NOMO-1 treated with DMSO at 0.1 percent for 48 hours (cell line): ENCODE data around the gene HACD4.
"Not testable (repeated sequence)": the region's sequence is repeated elsewhere in the genome, so short reads cannot be mapped to it uniquely, and the experiment has no call there.

ENCODE experiments used
- DNase-seq: peaks from one replicate; lab custom pipeline; 2025; ENCODE audit not compliant: unreplicated experiment; lab: John Stamatoyannopoulos, UW

The HACD4 gene

DNA sequence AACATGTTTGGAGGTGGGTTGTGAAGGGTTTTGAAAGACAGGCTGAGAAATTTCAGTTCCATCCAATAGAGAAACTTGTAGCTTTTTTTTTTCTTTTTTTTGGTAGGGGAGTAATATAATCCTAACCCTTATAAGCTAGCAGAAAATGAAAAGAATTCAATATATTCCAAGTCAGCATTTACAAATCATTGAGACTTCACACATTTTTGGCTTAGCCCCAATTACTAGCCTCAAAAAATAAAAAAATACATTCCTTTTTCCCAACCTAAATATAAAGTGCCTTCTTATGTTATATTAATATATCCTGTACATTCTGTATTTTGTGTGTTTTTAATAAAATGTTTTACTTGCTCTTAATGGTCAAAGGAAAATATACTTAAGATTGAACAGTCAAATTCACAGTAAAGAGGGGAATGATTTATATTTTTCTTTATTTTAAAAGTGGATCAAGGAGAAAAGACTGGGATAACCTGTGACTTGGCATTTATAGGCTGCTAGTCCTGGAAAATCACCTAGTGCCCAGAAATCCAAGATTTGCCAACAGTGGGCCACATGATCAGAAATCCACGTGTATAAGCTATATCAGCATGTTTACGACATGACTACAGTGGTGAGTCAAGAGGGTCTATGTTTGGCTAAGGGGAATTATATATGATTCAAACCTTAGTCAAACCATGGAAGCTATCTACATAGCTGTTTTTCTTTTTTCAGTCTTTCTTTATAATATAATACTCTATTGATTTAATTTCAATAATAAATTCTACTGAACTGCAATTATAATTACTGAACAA, 14.5 kb downstream of the HACD4 start:
- no peak for DNase-seq

DNA sequence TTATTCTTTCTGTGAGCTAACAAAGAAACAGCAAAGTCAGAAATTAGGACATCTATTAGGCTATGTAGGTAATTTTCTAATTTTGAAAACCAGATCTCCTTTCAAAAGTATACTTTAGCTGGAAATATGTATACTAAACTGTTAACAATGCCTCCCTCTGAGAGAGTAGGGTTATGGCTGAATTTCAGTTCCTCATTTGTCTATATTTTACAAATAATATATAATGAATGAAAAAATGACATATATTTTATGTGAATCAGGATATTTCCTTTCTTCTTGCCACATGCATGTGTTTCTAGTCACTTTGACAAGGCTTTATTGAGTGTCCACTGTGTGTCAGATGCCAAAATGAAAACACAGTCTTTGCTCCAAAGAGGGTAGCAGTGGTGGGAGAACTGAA, 15.4 kb downstream of the HACD4 start:
- DNase-seq: no peak

DNA sequence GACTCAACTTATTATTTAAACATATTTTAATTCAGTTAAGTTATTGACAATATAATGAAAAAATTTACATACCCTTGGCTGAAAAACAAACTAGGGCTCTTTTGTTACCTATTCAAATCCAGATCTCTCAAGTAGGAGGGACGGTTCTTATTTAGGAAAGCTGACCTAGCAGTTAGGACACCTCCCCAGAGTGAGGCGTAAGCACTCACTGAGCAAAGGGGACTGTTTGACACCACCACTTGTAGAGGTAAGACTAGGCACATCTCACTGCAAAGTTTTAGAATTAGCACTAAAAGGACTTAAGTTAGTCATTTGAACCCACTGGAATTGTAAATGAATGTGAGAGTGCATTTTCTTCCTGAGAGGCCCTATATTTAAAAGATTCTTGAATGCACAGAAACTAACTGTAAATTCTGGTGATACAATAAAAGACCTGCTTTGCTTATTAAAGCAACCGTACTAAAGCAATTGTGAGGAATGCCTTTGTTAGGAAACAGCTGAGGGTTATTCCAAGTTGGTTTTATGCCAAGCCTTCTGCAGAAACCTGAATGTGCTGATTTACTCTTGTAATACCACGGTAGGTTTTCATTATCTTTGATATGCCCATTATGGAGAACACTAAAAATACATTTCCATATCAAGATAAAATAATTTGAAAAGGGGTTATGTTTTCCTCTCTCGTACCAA, 16.2 kb downstream of the HACD4 start:
- no peak for DNase-seq

DNA sequence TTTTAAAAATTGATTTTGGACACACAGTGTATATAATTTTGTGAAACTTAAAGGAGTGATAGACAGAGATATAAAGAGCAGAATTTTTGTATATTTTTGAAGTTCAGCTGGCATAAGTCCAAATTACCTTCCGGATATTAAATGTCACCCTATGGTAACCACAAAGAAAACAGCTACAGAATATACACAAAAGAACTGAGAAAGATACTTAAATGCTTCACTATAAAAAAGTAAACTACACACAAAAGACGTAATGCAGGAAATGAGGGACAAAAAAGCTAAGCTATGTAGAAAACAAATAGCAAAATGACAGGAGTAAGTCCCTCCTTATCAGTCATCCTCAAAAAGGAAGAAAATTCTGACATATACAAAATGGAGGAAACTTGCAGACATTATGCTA, 29.4 kb downstream of the HACD4 start:
- no peak for DNase-seq

DNA sequence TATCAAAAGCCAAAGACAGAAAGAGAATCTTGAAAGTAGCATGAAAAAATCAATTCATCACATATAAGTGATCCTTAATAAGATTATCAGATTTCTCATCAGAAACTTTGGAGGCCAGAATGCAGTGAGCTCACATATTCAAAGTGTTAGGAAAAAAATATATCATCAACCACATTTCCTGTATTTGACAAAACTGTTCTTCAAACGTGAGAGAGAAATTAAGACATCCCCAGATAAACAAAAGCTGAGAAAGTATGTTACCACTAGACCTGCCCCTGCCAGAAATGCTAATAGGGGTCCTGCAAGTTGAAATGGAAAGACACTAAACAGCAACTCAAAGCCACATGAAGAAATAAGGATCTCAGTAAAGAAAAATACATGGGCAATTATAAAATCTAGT, 29.9 kb downstream of the HACD4 start:
- DNase-seq: no peak

DNA sequence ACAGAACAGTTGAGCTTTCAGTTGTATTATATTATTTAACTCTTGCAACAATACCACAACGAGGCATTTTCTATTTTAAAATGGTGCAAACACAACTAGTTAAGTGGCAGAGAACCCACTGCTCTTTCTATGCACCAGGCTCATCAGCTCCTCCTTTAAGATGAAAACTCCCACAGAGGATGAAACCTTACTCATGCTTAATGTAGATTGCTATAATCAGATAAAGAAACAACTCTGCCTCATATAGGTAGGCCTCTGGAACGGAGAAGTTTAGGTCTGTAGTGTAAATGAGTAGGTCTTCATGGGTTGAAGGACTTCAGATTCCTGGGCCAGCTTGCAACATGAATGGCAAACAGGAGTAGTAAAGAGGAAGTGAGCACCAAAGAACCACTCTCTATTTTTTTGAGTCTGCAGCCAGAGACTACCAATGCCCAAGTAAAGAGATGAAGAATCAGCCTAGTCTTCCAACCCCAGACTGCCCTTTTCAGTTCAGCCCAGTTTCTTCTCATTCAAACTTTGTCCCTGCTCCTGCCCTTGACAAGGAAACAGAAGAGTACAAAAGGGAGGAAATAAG, 33.9 kb downstream of the HACD4 start:
- no peak for DNase-seq

DNA sequence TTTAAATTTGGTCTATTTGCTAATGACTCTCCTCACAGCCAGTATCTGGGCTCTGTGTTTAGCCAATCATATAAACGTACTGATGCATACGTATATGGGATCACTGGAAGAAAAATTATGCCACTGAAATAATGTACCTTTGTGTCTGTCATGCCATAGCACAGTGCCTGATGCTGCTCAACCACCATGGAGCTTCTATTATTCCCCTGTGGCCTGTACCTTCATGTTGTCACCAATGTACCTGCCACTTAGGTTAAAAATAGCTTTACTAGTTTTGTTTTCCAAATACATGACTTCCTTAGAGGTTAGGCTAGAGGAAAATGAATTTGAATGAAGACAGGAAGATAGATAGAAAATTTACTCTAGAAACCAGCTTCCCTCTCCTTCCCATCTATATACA, 34.6 kb downstream of the HACD4 start:
- no peak for DNase-seq

DNA sequence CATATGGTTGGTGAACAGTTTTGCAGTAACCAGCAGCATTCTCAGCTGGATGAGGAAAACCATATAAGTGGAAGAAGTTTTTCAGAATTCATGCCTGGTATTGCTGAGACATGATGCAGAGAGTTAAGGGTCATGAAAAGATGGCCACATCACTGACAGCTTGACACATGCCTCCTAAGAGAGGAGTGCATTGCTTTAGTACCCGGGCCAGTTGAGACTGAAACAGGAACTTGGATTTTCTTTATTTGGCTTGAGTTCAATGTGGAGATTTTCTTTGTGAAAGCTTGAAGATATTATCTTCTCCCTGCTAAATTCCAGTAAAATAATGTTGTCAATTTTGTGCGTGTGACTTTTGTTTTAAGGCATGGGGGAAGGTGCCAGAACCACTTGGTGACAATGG, 35.8 kb downstream of the HACD4 start:
- no peak for DNase-seq

DNA sequence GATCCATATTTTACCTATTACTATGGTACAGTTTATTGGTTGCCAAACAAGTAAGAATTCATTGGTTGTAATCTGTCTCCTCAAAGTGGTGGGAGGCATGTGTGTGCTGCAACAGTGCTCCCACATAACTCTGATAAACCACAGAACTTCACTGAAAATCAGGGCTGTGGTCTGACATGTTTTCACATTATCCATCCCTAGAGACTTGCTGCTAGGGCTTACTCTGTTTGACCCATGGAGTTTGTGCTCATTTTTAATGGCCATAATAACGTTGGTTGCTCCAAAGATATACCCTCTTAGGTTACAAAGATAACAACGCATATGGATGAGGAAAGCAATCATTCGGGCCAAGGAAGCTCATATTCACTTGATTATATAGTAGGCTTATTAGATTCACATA, 37.0 kb downstream of the HACD4 start:
- DNase-seq: no peak

DNA sequence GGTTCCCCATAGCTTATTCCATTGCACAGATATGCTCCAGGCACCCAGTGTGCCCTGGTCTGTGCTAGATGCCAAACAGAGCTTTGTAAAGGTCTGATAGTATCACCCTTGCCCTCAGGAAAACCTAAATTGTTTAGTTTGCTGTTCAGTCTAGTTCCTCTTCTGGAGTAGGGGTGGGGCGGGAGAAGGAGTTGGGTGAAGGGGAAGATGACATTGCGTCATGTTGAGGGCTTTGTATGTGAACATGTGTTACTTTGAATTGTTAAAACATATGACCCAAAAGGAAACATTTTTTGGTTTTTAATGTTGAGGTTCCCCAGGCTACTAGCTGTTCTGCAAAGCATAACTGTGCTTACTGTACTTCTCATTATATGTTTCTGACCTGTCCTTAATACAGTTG, 40.6 kb downstream of the HACD4 start:
- no peak for DNase-seq

DNA sequence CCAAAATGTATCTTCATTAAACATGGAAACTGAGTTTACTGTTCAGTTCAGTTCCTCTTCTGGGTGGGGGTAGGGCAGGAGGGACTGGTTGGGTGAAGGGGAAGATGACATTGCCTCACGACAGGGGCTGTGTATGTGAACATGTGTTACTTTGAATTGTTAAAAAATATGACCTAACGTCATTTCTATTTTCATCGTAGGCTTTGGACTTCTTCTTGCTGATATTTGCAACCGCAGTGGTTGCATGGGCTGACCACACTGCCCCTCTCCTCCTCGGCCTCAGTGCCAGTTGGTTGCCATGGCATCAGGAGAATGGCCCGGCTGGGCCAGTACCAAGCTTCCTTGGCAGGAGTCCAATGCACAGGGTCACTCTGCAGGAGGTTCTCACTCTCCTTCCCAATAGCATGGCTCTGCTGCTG, 41.5 kb downstream of the HACD4 start:
- DNase-seq: no peak

DNA sequence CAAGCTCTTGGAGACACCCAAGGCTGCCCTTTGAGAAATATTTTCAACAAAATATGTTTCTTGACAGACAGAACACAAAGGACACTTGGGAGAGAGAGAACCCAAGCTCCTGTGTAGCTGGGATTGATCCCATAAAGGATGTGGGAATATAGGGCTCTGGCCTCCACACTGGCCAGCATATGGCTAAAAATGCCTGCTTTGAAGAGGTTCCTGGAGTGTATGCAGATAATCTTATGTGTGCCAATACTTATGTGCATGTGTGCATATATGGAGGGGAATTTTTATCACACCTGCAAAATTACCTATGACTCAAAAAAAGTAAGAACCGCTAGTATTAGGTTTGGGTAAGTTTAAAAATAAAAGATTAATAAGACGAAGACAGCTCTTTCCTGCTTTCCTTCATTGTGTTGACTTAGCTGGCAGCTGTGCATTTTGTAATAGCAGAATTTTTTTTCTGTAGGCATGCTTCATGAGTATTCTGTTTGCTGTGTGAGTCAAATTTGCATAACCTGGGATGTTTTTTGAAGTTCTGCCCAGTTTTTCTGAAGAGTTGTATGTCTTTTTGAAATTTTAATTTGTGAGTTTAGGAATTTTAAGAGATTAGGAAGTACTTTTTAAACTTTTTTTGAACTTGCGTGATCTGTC, 42.6 kb downstream of the HACD4 start:
- DNase-seq: no peak

DNA sequence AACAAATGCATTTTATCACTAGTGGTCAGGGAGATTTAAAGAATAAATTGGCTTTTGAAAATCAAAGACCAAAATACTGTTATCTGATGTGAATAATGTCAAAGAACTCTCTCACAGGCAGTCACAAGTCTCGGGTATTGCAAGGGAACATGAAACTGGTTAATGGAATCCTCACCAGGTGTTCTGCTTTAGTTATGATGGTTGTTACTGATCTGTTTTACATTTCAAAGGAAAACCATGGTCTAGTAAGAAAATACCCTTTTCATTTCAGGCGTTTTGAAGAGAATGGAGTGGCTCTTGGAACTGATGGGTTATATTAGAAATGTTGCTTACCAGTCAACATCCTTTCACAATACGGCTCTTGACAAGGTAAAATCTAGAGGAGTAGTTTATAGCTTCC, 43.4 kb downstream of the HACD4 start:
- DNase-seq: no peak

DNA sequence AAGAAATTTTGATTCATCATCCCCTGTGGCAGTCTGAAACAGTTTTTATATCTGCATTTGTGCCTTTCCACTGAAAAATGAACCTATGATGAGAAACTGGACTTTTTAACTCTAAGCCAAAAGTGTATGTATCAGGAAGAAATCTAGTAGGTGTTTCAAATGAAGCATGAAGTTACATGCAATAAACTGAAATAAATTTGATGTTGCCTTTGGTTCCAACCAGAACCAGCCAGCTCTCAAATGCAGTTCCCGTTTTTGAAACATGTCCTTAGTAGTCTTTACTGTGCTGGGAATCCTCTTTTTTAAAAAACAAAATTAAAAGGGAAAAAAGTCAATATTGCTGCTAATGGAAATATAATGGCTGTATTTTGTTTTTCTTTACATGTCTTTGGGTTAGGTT, 43.9 kb downstream of the HACD4 start:
- DNase-seq: no peak

DNA sequence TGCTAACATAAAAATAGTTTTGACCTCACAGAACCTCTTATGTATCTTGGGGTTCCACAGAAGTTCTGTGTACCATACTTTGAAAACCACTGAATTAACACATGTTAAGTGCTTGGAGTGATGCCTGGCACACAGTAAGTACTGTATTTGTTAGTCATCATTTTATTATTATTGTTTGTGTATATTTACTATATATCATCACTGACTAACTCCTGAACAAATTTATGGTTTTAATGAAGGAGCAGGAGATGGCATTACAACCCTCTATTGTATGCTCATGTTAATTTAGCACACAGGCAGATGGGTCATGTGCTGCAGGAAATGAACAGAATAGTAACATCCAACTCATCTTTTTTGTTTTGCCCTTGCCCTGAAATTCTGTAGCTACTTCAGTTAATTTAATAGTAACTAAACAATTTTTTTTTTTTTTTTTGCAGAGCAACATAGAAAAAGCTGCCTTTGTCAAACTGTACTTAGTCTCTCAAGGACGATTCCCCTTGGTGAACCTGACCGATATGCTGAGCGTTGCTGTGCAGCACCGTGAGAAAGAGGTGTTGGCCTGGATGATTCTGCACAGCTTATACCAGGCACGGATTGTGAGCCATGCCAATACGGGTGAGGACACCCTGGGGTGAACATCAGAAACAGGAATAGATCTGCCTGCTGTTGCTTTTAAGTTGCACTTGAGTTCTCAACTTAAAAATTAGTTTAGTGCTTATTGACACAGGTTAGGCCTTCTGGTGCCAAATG, 45.4 kb downstream of the HACD4 start:
- DNase-seq: no peak

DNA sequence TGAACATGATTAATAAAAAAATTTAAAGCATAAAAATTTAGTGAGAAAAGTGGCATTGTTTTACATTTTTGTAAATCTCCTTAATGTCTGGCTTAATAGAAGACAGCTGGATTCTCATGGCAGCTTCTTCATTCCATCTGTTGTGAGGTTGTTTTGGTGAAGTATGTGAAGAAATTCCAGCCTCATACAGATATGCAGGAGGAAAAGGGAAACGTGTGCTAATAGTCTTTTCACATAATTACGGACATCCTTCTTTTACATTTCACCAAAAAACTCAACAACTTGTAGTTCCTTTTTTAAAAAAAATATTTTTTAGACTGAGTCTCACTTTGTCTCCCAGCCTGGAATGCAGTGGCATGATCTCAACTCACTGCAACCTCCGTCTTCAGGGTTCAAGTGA, 46.9 kb downstream of the HACD4 start:
- no peak for DNase-seq

DNA sequence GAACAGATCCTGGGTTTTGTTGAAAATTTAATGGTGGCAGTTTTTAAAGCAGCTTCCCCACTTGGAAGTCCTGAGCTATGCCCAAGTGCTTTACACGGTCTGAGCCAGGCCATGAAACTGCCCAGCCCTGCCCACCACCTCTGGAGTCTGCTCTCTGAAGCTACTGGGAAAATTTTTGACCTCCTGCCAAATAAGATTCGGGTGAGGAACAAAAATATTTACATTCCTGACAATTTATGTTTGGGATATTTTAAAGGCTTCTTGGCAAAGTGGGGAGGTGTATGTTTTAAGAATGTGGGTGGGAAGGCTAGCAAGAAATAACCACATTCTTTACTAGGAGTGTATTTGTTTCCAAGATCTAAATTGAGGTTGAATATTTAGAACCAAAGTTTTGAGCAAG, 50.0 kb downstream of the HACD4 start:
- no peak for DNase-seq

DNA sequence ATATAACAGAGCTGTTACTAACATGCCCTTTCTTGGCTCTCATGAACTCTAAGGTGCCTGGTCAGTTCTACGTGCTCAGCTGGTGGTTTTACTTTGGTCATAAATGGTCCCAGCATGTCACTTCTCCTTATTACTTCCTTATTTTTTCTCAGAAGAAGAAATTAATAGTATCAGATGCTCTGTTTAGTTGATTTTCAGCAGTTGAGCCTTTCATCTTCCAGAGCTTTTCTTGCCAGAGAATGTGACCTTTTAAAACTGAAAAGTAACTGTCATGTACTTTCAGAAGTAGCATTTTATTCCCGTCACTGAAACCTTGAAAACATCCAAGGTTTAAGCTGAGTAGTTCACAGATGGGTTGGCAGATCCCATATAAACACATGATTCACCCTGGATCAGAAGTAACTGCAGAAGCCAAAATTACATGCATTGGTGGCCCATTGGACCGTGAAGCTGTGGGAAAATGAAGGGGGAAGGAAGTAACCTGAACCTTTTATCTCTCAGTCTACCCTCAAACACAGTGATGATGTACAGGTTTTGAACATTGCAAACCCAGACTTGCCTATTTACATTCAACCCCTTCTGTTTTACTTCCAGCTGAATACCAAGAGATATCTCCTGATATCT, 50.5 kb downstream of the HACD4 start:
- no peak for DNase-seq

DNA sequence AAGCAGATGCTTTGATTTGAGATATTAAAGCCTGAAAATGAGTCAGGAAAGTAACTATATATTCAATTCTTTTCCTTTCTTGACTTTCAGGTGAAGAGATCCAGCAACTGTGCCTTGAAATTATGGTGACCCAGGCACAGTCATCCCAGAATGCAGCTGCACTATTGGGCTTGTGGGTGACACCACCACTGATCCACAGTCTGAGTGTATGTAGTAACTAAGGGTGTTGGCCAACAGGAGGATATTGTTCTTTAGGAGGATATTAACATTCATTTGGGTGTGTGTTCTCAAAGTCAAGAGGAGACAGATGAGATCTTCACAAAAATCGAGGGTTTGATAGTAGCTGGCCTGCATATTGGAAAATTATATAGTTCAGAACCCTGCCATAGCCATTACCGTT, 53.2 kb downstream of the HACD4 start:
- no peak for DNase-seq

DNA sequence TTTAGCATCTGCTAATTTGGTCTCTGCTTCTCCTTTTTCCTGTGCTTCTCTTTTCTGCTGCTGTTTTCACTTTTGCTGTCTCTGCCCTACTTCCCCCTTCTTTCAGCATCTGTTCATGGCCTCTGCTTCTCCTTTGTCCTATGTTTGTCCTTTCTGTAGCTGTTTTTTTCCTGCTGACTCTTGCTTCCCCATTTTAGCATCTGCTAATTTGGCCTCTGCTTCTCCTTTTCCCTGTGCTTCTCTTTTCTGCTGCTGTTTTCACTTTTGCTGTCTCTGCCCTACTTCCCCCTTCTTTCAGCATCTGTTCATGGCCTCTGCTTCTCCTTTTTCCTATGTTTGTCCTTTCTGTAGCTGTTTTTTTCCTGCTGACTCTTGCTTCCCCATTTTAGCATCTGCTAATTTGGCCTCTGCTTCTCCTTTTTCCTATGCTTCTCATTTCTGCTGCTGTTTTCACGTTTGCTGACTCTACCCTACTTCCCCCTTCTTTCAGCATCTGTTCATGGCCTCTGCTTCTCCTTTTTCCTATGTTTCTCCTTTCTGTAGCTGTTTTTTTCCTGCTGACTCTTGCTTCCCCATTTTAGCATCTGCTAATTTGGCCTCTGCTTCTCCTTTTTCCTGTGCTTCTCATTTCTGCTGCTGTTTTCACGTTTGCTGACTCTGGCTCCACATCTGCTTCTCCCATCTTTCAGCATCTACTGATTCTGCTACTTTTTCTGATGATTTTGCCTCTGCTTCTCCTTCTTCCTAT, 57.1 kb downstream of the HACD4 start:
- DNase-seq: not testable (repeated sequence)
